DOHH2 (cell line): ENCODE measurements around the gene LRRTM4.
"Not testable (repeated sequence)": the region's sequence is repeated elsewhere in the genome, so short reads cannot be mapped to it uniquely, and the experiment has no call there.

ENCODE experiments used
- H3F3A ChIP-seq: fragments of 200-600 bp; sonication (generic), shearing (Covaris generic); 2 replicates; pipeline ENCODE4 v1.6.0; 2016; ENCODE audit warnings: antibody characterized with exemption, mild to moderate bottlenecking; ENCODE audit not compliant: control insufficient read depth, insufficient read depth
- H3K27ac ChIP-seq: fragments of 200-600 bp; sonication (generic); 2 replicates; pipeline ENCODE4 v1.5.1; 2014; ENCODE audit warnings: low read depth, mild to moderate bottlenecking, low read length, moderate library complexity
- H3K27me3 ChIP-seq: fragments of 200-600 bp; sonication (generic); 2 replicates; pipeline ENCODE4 v1.6.1; 2014; ENCODE audit warnings: mild to moderate bottlenecking, low read length, mixed read lengths; ENCODE audit not compliant: control insufficient read depth
- H3K36me3 ChIP-seq: fragments of 200-600 bp; sonication (generic); 2 replicates; pipeline ENCODE4 v1.6.1; 2014; ENCODE audit warnings: mild to moderate bottlenecking, low read length, moderate library complexity, mixed read lengths; ENCODE audit not compliant: control insufficient read depth
- H3K4me1 ChIP-seq: fragments of 200-600 bp; sonication (generic); 2 replicates; pipeline ENCODE4 v1.6.1; 2014; ENCODE audit warnings: mild to moderate bottlenecking, low read length, mixed read lengths; ENCODE audit not compliant: control insufficient read depth
- H3K4me2 ChIP-seq: fragments of 200-600 bp; sonication (generic); 2 replicates; pipeline ENCODE4 v1.6.0; 2014; ENCODE audit warnings: mild to moderate bottlenecking, low read length, moderate library complexity
- H3K4me3 ChIP-seq: fragments of 200-600 bp; sonication (generic); 2 replicates; pipeline ENCODE4 v1.5.1; 2014; ENCODE audit warnings: mild to moderate bottlenecking, low read length, mixed read lengths
- H3K79me2 ChIP-seq: fragments of 200-600 bp; sonication (generic); 2 replicates; pipeline ENCODE4 v1.6.1; 2014; ENCODE audit warnings: mild to moderate bottlenecking, low read length, mixed read lengths; ENCODE audit not compliant: control insufficient read depth
- H3K9me2 ChIP-seq: fragments of 200-600 bp; sonication (generic); replicated peaks from 2 replicates; pipeline ENCODE4 v1.6.1; 2014; ENCODE audit warnings: mild to moderate bottlenecking, low read length, mixed read lengths; ENCODE audit not compliant: control insufficient read depth
- H3K9me3 ChIP-seq: fragments of 200-600 bp; sonication (generic); 2 replicates; pipeline ENCODE4 v1.6.1; 2014; ENCODE audit warnings: antibody characterized with exemption, low read length, mixed read lengths; ENCODE audit not compliant: control insufficient read depth, insufficient read depth
- H4K20me1 ChIP-seq: fragments of 200-600 bp; sonication (generic); 2 replicates; pipeline ENCODE4 v1.6.0; 2014; ENCODE audit warnings: low read depth, mild to moderate bottlenecking, antibody characterized with exemption, low read length, moderate library complexity; ENCODE audit not compliant: control insufficient read depth, insufficient read depth
- CTCF ChIP-seq: fragments of 200-600 bp; sonication (generic); IDR thresholded peaks from one replicate; pipeline ENCODE4 v1.5.1; 2014; ENCODE audit warnings: antibody characterized with exemption, mild to moderate bottlenecking, low read depth, low read length; ENCODE audit not compliant: poor library complexity, severe bottlenecking
- EZH2phosphoT487 ChIP-seq: fragments of 200-600 bp; sonication (generic); IDR thresholded peaks from 2 replicates; pipeline ENCODE4 v1.6.1; 2017; ENCODE audit warnings: borderline replicate concordance, mild to moderate bottlenecking, antibody characterized with exemption, low read length, moderate library complexity, mixed read lengths

The LRRTM4 gene

GRCh38 chr2:77185052-77185451 is 337.1 kb downstream of the LRRTM4 start:
- no peaks in the 10 kb centered on the region for H3K79me2 ChIP-seq
- H3F3A ChIP-seq, result no peaks in the 10 kb centered on the region
- no peaks in the 10 kb centered on the region for H4K20me1 ChIP-seq
- TF ChIP-seq EZH2phosphoT487 (no peak), CTCF (no peak)
- H3K4me2 ChIP-seq, result no peak overlapping the region
- no peak overlapping the region for H3K27ac ChIP-seq
- no peaks in the 10 kb centered on the region for H3K4me1 ChIP-seq
- no peaks in the 10 kb centered on the region for H3K27me3 ChIP-seq
- H3K36me3 ChIP-seq, result no peaks in the 10 kb centered on the region
- no peaks in the 10 kb centered on the region for H3K9me3 ChIP-seq
- no peaks in the 10 kb centered on the region for H3K9me2 ChIP-seq
- no peak overlapping the region for H3K4me3 ChIP-seq

GRCh38 chr2:77179297-77179696 is 342.9 kb downstream of the LRRTM4 start:
- H3K36me3 ChIP-seq, result no peaks in the 10 kb centered on the region
- H4K20me1 ChIP-seq, result no peaks in the 10 kb centered on the region
- TF ChIP-seq CTCF (no peak), EZH2phosphoT487 (no peak)
- no peaks in the 10 kb centered on the region for H3K9me2 ChIP-seq
- no peak overlapping the region for H3K4me3 ChIP-seq
- no peaks in the 10 kb centered on the region for H3K4me1 ChIP-seq
- no peaks in the 10 kb centered on the region for H3F3A ChIP-seq
- H3K4me2 ChIP-seq, result no peak overlapping the region
- no peaks in the 10 kb centered on the region for H3K79me2 ChIP-seq
- no peak overlapping the region for H3K27ac ChIP-seq
- no peaks in the 10 kb centered on the region for H3K9me3 ChIP-seq
- H3K27me3 ChIP-seq, result no peaks in the 10 kb centered on the region

- not testable (repeated sequence) for H3K9me3 ChIP-seq, H3K4me1 ChIP-seq, H3K79me2 ChIP-seq, H3K27ac ChIP-seq, H3K27me3 ChIP-seq, H3K4me2 ChIP-seq, H3F3A ChIP-seq, H3K36me3 ChIP-seq, H3K9me2 ChIP-seq, H3K4me3 ChIP-seq, H4K20me1 ChIP-seq
Measured at GRCh38 chr2:77175266-77175780, 346.9 kb downstream of the LRRTM4 start.

- no peaks in the 10 kb centered on the region for H3K4me1 ChIP-seq
- H3K27me3 ChIP-seq, result no peaks in the 10 kb centered on the region
- H3K9me2 ChIP-seq, result no peaks in the 10 kb centered on the region
- no peak overlapping the region for H3K4me3 ChIP-seq
- no peak overlapping the region for H3K27ac ChIP-seq
- H3K4me2 ChIP-seq, result no peak overlapping the region
- TF ChIP-seq EZH2phosphoT487, result no peak
- TF ChIP-seq CTCF, result no peak
- H4K20me1 ChIP-seq, result no peaks in the 10 kb centered on the region
- no peaks in the 10 kb centered on the region for H3K36me3 ChIP-seq
- no peaks in the 10 kb centered on the region for H3K9me3 ChIP-seq
- no peaks in the 10 kb centered on the region for H3K79me2 ChIP-seq
- H3F3A ChIP-seq, result no peaks in the 10 kb centered on the region
Measured at GRCh38 chr2:77169426-77169825, 352.8 kb downstream of the LRRTM4 start.

- not testable (repeated sequence) for H3K9me2 ChIP-seq, H3F3A ChIP-seq, H3K27ac ChIP-seq, H3K9me3 ChIP-seq, H3K4me3 ChIP-seq, H3K4me1 ChIP-seq, H3K79me2 ChIP-seq, H3K27me3 ChIP-seq, H3K4me2 ChIP-seq, H3K36me3 ChIP-seq, H4K20me1 ChIP-seq
Measured at GRCh38 chr2:77164021-77164420, 358.2 kb downstream of the LRRTM4 start.
